Measurements from ENCODE around the gene DNAL4.

DNAL4 gene

GRCh38 chr22:38758276-38758945, 35.5 kb downstream of the DNAL4 start:
- peak overlapping the region; percentile 11; the same call in 1 of the 2 replicates for H3K27ac ChIP-seq
- POLR2A ChIA-PET (ENCODE audit: low non-redundant PET) = interaction anchor here (0.6 to 1.0 kb wide), 3 partner anchors 53 to 85 kb away, joined by 3 to 8 read pairs (median 3); partner anchors contain the start of gene GTPBP1
- CTCF ChIA-PET = interaction anchor here (0.5 kb wide), 1 partner anchor 105 kb away, joined by 3 read pairs; no protein-coding TSS in a partner anchor
- TF ChIP-seq CTCF (conservative IDR thresholded peaks at IDR 0.05; ENCODE audit: low read depth) = no peak
- DNase-seq (ENCODE audit: low spot score) = no peak

- CTCF ChIA-PET = no interaction called here
- no peak for TF ChIP-seq CTCF (conservative IDR thresholded peaks at IDR 0.05; ENCODE audit: low read depth)
- DNase-seq (ENCODE audit: low spot score) = no peak
- H3K27ac ChIP-seq = peak overlapping the region; percentile 99
- POLR2A ChIA-PET (ENCODE audit: low non-redundant PET) = no interaction called here
These were observed 36.5 kb downstream of the DNAL4 start for GRCh38 chr22:38757464-38757757.

- ChIA-PET CTCF (interaction anchor here (0.6 kb wide), 1 partner anchor 314 kb away, joined by 4 read pairs; no protein-coding TSS in a partner anchor), POLR2A (ENCODE audit: low non-redundant PET) (no interaction called here)
- no peak for TF ChIP-seq CTCF (conservative IDR thresholded peaks at IDR 0.05; ENCODE audit: low read depth)
- H3K27ac ChIP-seq = peak overlapping the region; percentile 99
- no peak for DNase-seq (ENCODE audit: low spot score)
These were observed 37.1 kb downstream of the DNAL4 start for GRCh38 chr22:38756711-38757463.

GRCh38 chr22:38755911-38756532, 37.9 kb downstream of the DNAL4 start, which contains the start of gene SUN2:
SUN2 (minus strand) TSS chr22:38755998; CDS start chr22:38752628, 3,370 bp downstream.
- peak; percentile 89 for DNase-seq (ENCODE audit: low spot score)
- no peak for TF ChIP-seq CTCF (conservative IDR thresholded peaks at IDR 0.05; ENCODE audit: low read depth)
- ChIA-PET POLR2A (ENCODE audit: low non-redundant PET) (no interaction called here), CTCF (interaction anchor here (0.6 to 1.2 kb wide), 2 partner anchors 10 to 315 kb away, joined by 4 to 9 read pairs; no protein-coding TSS in a partner anchor)
- peak within 1 kb of the TSS; percentile 99 for H3K27ac ChIP-seq

GRCh38 chr22:38755155-38755910, 38.6 kb downstream of the DNAL4 start:
- ChIA-PET CTCF (interaction anchor here (1.2 kb wide), 1 partner anchor 11 kb away, joined by 9 read pairs; no protein-coding TSS in a partner anchor), POLR2A (ENCODE audit: low non-redundant PET) (no interaction called here)
- peak overlapping the region; percentile 99 for H3K27ac ChIP-seq
- no peak for TF ChIP-seq CTCF (conservative IDR thresholded peaks at IDR 0.05; ENCODE audit: low read depth)
- peak; percentile 73 for DNase-seq (ENCODE audit: low spot score)

GRCh38 chr22:38754751-38755154, 39.2 kb downstream of the DNAL4 start:
- ChIA-PET POLR2A (ENCODE audit: low non-redundant PET) (no interaction called here), CTCF (no interaction called here)
- peak; percentile 39 for DNase-seq (ENCODE audit: low spot score)
- peak overlapping the region; percentile 99 for H3K27ac ChIP-seq
- TF ChIP-seq CTCF (conservative IDR thresholded peaks at IDR 0.05; ENCODE audit: low read depth) = no peak
